Jurkat, Clone E6-1 (cell line): ENCODE measurements around the gene FOXL1.

Experiments used
- DNase-seq: peaks from one replicate; pipeline ENCODE4 v3.0.0-alpha.2; 2011; ENCODE audit warnings: low read depth, low spot score
- H3K4me3 ChIP-seq: 2 replicates; pipeline ENCODE4 v1.5.1; 2011; ENCODE audit warnings: mild to moderate bottlenecking, low read length, control low read depth, moderate library complexity

FOXL1 gene

GRCh38 chr16:86566966-86567700 lies 11.2 kb upstream of the FOXL1 start:
- no peak for DNase-seq
- no peak overlapping the region for H3K4me3 ChIP-seq

- no peak overlapping the region for H3K4me3 ChIP-seq
- DNase-seq, result no peak
Observed at GRCh38 chr16:86567701-86568581, 10.4 kb upstream of the FOXL1 start.

- DNase-seq, result no peak
- H3K4me3 ChIP-seq, result no peak overlapping the region
Observed at GRCh38 chr16:86568677-86569623, 9.4 kb upstream of the FOXL1 start.

- H3K4me3 ChIP-seq, result no peak overlapping the region
Observed at GRCh38 chr16:86569701-86570447, 8.5 kb upstream of the FOXL1 start.

GRCh38 chr16:86570558-86571529 lies 7.5 kb upstream of the FOXL1 start:
- no peak for DNase-seq
- no peak overlapping the region for H3K4me3 ChIP-seq

More at GRCh38 chr16:86569701-86570447, 8.5 kb upstream of the FOXL1 start:
- DNase-seq, result no peak

GRCh38 chr16:86571530-86571915 lies 6.8 kb upstream of the FOXL1 start:
- DNase-seq, result no peak
- no peak overlapping the region for H3K4me3 ChIP-seq

GRCh38 chr16:86572041-86572521 lies 6.3 kb upstream of the FOXL1 start:
- no peak for DNase-seq
- H3K4me3 ChIP-seq, result no peak overlapping the region

- no peak overlapping the region for H3K4me3 ChIP-seq
- DNase-seq, result no peak
Observed at GRCh38 chr16:86572606-86573005, 5.7 kb upstream of the FOXL1 start.

- no peak for DNase-seq
- no peak overlapping the region for H3K4me3 ChIP-seq
Observed at GRCh38 chr16:86573215-86573614, 5.1 kb upstream of the FOXL1 start.

GRCh38 chr16:86573646-86574508 lies 4.5 kb upstream of the FOXL1 start:
- no peak for DNase-seq
- H3K4me3 ChIP-seq, result no peak overlapping the region

- H3K4me3 ChIP-seq, result no peak overlapping the region
- DNase-seq, result no peak
Observed at GRCh38 chr16:86574646-86575045, 3.7 kb upstream of the FOXL1 start.

GRCh38 chr16:86575095-86575685 lies 3.2 kb upstream of the FOXL1 start:
- no peak overlapping the region for H3K4me3 ChIP-seq
- DNase-seq, result no peak

- no peak overlapping the region for H3K4me3 ChIP-seq
- DNase-seq, result no peak
Observed at GRCh38 chr16:86575754-86576557, 2.4 kb upstream of the FOXL1 start.

- no peak overlapping the region for H3K4me3 ChIP-seq
- DNase-seq, result no peak
Observed at GRCh38 chr16:86576591-86577313, 1.6 kb upstream of the FOXL1 start.
